K562 (cell line): Measurements from ENCODE around the gene CCDC85B. TPM values are rescaled to one million over a fixed set of nuclear protein-coding genes. Genes with fewer than 3 reads are reported as not detected.
A peak's percentile ranks its signal among the peaks of the same experiment; 100 is the strongest.

Experiments used
- ARID3B ChIP-seq: fragments of 250-450 bp; sonication (Bioruptor Pico); IDR thresholded peaks from 2 replicates; pipeline ENCODE4 v1.4.0; 2020; ENCODE audit warnings: borderline replicate concordance
- BRD4 ChIP-seq: fragments of 200-600 bp; sonication (generic); IDR thresholded peaks from 2 replicates; pipeline ENCODE4 v1.6.1; 2017; ENCODE audit warnings: inconsistent platforms
- ERF ChIP-seq: fragments of 450-650 bp; formaldehyde crosslinking; IDR thresholded peaks from 2 replicates; pipeline ENCODE4 v1.4.0; 2020; ENCODE audit warnings: mild to moderate bottlenecking, mixed read lengths
- FIP1L1 ChIP-seq: fragments of 200-400 bp; formaldehyde crosslinking; IDR thresholded peaks from 2 replicates; pipeline ENCODE4 v1.6.1; 2018; ENCODE audit warnings: mild to moderate bottlenecking, low read depth, low read length; ENCODE audit not compliant: poor library complexity, severe bottlenecking
- GTF2E2 ChIP-seq: fragments of 200-800 bp; sonication (Bioruptor generic); IDR thresholded peaks from 2 replicates; pipeline ENCODE4 v1.6.1; 2016; ENCODE audit warnings: missing genetic modification characterization, missing compliant biosample characterization
- KLF6 ChIP-seq: fragments of 250-450 bp; sonication (Bioruptor Pico); IDR thresholded peaks from 2 replicates; pipeline ENCODE4 v1.4.0; 2020; ENCODE audit warnings: mild to moderate bottlenecking, moderate library complexity, borderline replicate concordance
- NCOA2 ChIP-seq, 2 experiments: fragments of 450-650 bp; IDR thresholded peaks; 2 replicates each; pipeline ENCODE4 v1.6.1; 2018; ENCODE audit warnings: mild to moderate bottlenecking in 2 of 2, moderate library complexity in 1 of 2; ENCODE audit not compliant: partially characterized antibody in 2 of 2
- NELFE ChIP-seq: IDR thresholded peaks from 2 replicates; pipeline ENCODE4 v1.6.1; 2011; ENCODE audit warnings: mild to moderate bottlenecking; ENCODE audit not compliant: insufficient read depth, insufficient read length
- NEUROD1 ChIP-seq: fragments of 150-350 bp; IDR thresholded peaks from 2 replicates; pipeline ENCODE4 v1.6.1; 2014; ENCODE audit warnings: borderline replicate concordance, low read length, low read depth; ENCODE audit not compliant: partially characterized antibody
- PCBP2 ChIP-seq: fragments of 200-400 bp; formaldehyde crosslinking; IDR thresholded peaks from 2 replicates; pipeline ENCODE4 v1.6.1; 2018; ENCODE audit warnings: low read length, low read depth, mild to moderate bottlenecking, moderate library complexity; ENCODE audit not compliant: poor library complexity, severe bottlenecking
- PKNOX1 ChIP-seq: fragments of 450-650 bp; IDR thresholded peaks from 2 replicates; pipeline ENCODE4 v1.6.1; 2016
- RNF219 ChIP-seq: fragments of 250-450 bp; sonication (Bioruptor Pico); IDR thresholded peaks from 2 replicates; pipeline ENCODE4 v1.5.0; 2022; ENCODE audit warnings: mild to moderate bottlenecking
- SETDB1 ChIP-seq: IDR thresholded peaks from one replicate; pipeline ENCODE4 v1.6.1; 2012; ENCODE audit warnings: low read length, control low read depth, inconsistent platforms
- TARDBP ChIP-seq: fragments of 450-650 bp; IDR thresholded peaks from 2 replicates; pipeline ENCODE4 v1.6.1; 2016
- THRAP3 ChIP-seq: fragments of 450-650 bp; IDR thresholded peaks from 2 replicates; pipeline ENCODE4 v1.6.1; 2016; ENCODE audit warnings: mild to moderate bottlenecking, inconsistent platforms, borderline replicate concordance
- ZBTB17 ChIP-seq: fragments of 450-650 bp; formaldehyde crosslinking; IDR thresholded peaks from 2 replicates; pipeline ENCODE4 v1.4.0; 2020; ENCODE audit warnings: mild to moderate bottlenecking
- ZNF197 ChIP-seq: fragments of 200-800 bp; sonication (Bioruptor generic); IDR thresholded peaks from 2 replicates; pipeline ENCODE4 v1.6.1; 2016; ENCODE audit warnings: low read depth, missing genetic modification characterization, missing compliant biosample characterization
- ZNF354B ChIP-seq: fragments of 250-450 bp; sonication (Bioruptor Pico); IDR thresholded peaks from 2 replicates; pipeline ENCODE4 v1.4.0; 2020
- ZNF507 ChIP-seq: conservative IDR thresholded peaks from 2 replicates; pipeline ENCODE4 v1.6.1; 2017; ENCODE audit warnings: missing genetic modification characterization, missing compliant biosample characterization
- polyA plus RNA-seq, 8 experiments: library from polyadenylated mRNA; depleted of rRNA in 4 of 8; stranded (reverse) in 5 of 8; unstranded in 3 of 8; fragments of >200 nt; fragmentation: Nextera tagmentation in 2 of 8; fragmentation: Illumina TruSeq in 1 of 8; extraction: Ambion mirVana in 2 of 8; extraction: Trizol in 1 of 8; gene quantifications; 2 replicates each; pipeline versions ENCODE4 v1.2.1 to v1.2.3, GENCODE V29; 2011 to 2014; ENCODE audit warnings: inconsistent platforms in 1 of 8, missing spikeins in 1 of 8
- total RNA-seq, 7 experiments: library from RNA; depleted of rRNA in 6 of 7; stranded (reverse); fragments of >200 nt in 6 of 7; fragmentation: Illumina TruSeq in 2 of 7; extraction: Trizol in 2 of 7; gene quantifications; 2 replicates each; pipeline versions ENCODE4 v1.2.1 to v1.2.3, GENCODE V29; 2011 to 2021; ENCODE audit warnings: low replicate concordance in 1 of 7
- TF ChIP-seq, protein P1 (sequence below): fragments of 450-650 bp; IDR thresholded peaks from 2 replicates; pipeline ENCODE4 v1.7.0; 2016; ENCODE audit warnings: borderline replicate concordance

CCDC85B gene
- total and polyA plus RNA-seq, 9 of the 15 experiments (the other 6 are each of a cell fraction or from before 2014, with no cell fraction given), result 0.14 to 138 (median 6.2) TPM

- TF ChIP-seq ARID3B (CRISPR knock-in tag), result no peak
- TF ChIP-seq PKNOX1, result no peak
- no peak for TF ChIP-seq KLF6
- no peak for TF ChIP-seq NCOA2 (IDR thresholded peaks at IDR 0.05; ENCODE audit: partially characterized antibody in 2 of 2)
- no peak for TF ChIP-seq ZNF507 (tag)
- no peak for TF ChIP-seq ZNF197
- no peak for TF ChIP-seq ZNF354B (CRISPR knock-in tag)
- no peak for TF ChIP-seq RNF219 (CRISPR knock-in tag)
- TF ChIP-seq GTF2E2 (tag), result no peak
- no peak for TF ChIP-seq FIP1L1
- TF ChIP-seq TARDBP, result no peak
- TF ChIP-seq SETDB1, result no peak
- TF ChIP-seq ZBTB17, result no peak
- TF ChIP-seq, protein P1, sequence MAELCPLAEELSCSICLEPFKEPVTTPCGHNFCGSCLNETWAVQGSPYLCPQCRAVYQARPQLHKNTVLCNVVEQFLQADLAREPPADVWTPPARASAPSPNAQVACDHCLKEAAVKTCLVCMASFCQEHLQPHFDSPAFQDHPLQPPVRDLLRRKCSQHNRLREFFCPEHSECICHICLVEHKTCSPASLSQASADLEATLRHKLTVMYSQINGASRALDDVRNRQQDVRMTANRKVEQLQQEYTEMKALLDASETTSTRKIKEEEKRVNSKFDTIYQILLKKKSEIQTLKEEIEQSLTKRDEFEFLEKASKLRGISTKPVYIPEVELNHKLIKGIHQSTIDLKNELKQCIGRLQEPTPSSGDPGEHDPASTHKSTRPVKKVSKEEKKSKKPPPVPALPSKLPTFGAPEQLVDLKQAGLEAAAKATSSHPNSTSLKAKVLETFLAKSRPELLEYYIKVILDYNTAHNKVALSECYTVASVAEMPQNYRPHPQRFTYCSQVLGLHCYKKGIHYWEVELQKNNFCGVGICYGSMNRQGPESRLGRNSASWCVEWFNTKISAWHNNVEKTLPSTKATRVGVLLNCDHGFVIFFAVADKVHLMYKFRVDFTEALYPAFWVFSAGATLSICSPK, result no peak
- no peak for TF ChIP-seq THRAP3
- TF ChIP-seq ERF (CRISPR knock-in tag), result 0 out of 2 replicates have a peak, but pooled peaks have one; percentile 33
- TF ChIP-seq NEUROD1, result peak; percentile 35
- no peak for TF ChIP-seq BRD4
- TF ChIP-seq PCBP2, result no peak
- TF ChIP-seq NELFE, result no peak
These were observed 5.8 kb upstream of the CCDC85B start (continued) for GRCh38 chr11:65884716-65885092.
